SHP77 treated with DMSO at 0.1 percent for 48 hours (cell line): ENCODE data around the gene PTPRT.

Source experiments
- DNase-seq: peaks from one replicate; lab custom pipeline; 2025; lab: John Stamatoyannopoulos, UW

The PTPRT gene

DNA sequence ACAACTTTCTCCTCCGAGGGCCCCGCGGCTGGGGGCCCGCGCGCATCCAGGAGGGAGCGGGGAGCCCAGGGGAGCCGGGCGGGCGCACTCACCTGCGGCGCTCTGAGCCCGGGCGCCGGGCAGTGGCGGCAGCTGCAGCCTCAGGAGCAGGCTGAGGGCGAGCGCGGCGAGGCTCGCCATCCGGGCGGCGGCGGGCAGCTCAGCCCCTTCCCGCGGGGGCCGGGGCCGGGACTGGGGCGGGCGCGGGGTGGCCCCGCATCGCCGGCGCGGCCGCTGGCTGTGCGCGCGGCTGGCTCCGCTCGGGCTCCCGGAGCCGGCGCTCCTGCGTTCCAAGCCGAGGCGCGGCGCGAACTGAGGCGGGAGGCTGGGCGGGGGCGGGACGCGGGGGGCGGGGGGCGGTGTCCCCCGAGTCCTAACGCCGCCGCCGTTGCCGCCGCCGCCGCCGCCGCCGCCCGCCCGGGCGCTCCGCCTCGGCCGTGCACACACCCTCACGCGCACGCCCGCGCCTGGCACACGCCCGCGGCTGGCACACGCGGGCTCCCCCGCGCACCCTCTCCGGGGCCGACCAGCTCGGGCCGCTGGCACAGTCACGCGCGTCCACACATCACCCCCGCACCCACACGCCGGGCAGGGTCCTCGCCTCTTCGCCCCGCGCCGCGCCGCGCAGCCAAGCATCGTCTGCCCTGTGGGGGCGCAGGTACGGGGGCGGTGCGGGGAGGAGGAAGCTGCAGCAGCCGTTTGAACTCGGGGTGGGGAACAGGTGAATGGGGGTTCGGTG, at the start of gene PTPRT:
TSS of gene PTPRT (minus strand) at position 353 of the 778 bp plus-strand sequence. CDS start at position 180, 173 bp downstream.
- DNase-seq = no peak

DNA sequence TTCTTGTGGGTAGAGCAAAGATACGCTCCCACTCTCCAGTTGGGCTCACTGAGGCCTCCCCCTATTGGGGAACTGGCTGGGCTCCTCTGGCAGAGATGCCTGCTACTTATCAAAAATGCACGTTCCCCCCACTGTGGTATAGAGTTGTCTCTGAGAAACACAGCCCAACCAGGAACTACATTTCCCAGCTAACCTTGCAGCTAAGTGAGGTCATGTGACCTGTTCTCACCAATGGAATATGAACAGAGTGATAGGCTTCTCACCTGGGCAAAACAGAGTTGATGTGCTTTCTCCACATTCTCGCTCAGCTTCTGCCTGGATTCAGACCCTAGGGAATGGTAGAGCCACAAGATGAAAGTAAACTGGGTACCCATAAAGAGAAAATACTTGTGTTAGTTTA, 49.1 kb upstream of the PTPRT start:
- DNase-seq = no peak

DNA sequence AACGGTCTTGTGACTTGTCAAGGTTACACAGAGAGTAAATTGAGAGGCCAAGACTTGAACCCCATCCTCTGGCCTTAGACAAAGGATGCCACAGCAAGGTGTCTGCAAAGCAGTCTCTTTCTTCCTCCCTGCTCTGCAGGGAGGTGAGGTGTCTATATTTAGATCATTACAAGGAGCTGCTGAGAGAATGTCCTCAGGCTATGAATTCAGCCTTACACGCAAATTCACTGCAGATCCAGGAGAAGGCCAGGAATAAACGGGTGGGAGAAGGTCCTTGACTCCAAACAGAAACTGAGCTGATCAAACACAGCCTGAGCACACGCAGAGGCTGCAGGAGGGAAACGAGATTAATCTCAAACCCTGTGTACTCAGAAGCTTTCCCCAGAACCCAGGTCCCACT, 48.6 kb upstream of the PTPRT start:
- no peak for DNase-seq

DNA sequence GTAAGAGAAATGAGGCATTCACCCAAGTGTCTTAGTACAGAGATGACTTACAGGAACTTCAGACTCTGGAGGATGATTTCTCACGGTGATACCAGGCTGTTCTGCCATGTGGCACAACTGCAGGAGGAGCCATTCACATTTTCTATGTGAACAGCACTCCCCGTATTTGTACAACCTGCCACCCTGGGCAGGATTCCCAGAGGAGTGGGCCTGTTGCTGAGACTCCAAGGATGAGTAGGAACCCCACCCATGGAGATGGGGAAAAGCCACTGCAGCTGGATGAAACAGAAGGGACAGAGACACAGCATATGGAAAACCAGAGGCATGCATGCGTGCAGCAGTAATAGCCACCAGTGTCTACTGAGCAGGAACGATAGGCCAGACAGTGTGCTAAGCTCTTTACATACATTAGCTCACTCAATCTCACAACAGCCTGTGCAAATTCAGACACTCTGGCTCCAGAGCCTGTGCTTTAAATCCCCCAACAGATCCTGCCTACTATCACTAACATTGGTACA, 48.0 kb upstream of the PTPRT start:
- no peak for DNase-seq

DNA sequence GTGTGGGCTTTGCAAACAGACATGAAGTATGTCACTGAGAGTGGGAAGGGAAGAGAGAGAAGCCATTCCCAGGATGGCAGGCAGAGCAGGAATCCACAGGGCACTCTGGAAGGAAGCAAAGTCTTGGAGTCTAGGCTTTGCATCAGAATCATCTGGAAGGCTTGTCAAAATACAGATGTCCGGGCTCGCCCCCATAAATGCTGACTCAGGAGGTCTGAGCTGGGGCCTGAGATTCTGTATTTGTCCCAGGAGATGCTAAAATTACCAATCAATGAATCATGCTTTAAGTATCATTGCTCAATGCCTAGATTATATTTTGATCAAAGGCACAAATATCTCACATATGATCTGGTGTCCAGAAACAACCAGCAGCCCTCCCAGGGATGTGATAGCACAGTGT, 46.3 kb upstream of the PTPRT start:
- DNase-seq = no peak

DNA sequence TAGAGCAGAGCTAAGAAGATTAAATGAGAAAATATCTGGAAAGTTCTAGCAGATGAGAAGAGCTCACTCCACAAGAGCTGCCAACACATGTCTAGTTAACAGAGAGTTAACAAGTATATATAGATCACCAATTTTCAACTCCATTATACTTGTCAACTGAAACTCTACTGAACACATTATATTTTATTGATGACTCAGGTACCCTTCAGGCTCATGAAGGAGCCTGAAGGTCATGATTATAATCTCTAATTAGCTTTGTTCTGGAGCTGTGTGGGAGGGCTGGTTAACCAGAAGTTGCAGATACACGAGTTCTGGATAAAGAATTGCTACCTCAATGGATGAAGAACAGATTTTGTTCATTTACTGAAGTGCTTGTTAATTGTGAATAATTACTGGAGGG, 42.1 kb upstream of the PTPRT start:
- no peak for DNase-seq

DNA sequence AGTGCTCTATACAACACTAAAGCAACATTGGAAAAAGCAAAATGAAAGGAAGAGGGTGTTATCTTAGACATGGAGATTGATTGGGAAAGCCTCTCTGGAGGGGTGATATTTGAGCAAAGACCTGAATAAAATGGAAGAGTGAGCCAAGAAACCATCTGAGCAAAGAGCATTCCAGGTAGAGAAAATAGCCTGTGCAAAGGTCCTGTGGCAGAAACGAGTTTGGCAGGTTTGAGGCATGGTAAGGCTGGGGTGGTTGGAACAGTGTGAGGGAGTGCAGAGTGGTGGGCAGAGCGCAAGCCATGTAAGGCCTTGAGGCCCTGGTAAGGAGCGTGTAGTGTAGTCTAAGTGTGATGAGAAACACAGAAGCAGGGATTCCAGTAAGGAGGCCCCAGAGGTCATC, 40.0 kb upstream of the PTPRT start:
- DNase-seq = no peak

DNA sequence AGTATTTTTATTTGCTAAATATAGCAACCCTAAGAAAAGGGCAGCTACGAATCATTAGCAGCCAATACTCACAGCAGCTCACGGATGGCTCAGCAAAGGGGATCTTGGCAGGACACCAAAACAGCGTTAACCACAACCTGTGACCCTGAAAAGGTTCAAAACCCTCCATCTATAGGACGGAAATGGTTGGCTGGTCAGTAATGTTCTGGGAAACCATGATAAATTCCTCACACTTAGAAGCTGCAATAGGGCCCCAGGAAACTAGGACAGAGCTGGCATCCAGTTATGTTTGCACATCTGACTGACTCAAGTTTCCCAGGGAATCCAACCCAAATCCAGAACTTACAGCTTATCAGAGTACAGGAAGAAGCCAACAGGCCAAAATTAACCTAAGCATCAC, 30.9 kb upstream of the PTPRT start:
- no peak for DNase-seq

DNA sequence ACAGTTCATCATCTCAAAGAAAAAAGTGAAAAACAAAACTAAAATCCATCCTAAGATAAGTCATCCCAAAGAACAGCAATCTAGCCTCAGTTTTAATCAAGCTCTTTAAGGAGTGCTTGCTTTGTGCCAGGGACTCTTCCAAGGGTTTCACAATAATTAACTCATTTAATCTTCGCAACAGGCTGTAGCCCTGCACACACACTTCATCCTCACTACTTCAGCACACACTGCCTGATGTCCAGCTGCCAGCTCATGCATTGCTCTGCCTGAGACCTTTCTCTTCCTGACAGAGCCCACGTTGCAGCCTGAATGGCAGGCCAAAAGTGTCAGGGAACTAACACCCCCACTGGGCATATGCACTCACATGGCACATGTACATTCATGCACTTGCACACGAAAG, 21.2 kb upstream of the PTPRT start:
- DNase-seq = no peak

DNA sequence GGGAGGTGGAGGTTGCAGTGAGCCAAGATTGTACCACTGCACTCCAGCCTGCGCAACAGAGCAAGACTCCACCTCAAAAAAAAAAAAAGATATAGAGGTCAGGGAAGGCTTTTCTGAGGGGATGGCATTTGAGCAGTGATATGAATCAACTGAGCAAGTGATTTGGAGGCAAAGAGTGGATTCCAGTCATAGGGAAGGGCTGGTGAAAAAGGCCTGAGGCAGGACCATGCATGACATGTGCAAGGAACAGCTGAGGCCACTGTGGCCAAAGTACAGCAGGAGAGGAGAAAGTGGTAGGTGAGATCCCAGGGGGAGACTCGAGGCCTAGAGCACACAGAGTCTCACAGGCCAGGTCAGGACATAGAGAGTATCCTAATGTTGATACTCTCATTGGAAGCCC, 20.1 kb upstream of the PTPRT start:
- DNase-seq = no peak

DNA sequence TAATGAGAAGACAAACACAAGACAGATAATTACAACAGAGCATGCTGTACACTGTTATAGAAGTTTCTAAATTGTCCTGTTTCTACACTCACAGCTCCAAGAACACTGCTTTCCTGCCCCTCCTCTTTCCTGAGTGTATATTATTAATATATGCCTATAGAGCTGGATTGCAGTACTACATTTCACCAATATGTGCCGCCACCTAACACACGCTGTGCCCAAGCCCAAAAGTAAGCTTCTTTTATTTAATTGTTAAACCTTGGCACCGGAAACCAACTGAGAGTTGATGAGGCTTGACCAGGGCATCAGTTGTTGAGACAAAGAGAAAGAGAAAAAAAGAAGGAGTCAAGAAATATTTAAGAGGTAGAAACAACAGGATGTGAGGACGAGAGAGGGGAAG, 16.0 kb upstream of the PTPRT start:
- no peak for DNase-seq

DNA sequence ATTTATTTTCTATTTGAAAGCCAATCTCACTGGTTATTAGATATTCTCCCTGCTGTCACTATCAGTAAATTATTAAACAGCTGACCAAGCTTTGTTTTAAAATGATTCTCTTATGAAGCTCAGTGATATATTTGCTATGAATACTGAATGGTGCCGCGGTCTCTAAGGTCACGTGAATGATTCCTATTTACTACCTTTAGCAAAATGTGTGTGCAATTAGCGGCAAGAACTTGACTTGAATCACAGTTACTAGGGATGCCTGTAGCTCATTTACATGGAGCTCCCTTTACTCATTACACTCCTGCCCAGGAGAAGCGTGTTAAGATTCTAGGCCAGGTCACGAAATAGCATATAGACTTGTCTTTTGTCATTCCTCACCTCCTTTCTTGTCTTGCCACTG, 12.4 kb upstream of the PTPRT start:
- no peak for DNase-seq

DNA sequence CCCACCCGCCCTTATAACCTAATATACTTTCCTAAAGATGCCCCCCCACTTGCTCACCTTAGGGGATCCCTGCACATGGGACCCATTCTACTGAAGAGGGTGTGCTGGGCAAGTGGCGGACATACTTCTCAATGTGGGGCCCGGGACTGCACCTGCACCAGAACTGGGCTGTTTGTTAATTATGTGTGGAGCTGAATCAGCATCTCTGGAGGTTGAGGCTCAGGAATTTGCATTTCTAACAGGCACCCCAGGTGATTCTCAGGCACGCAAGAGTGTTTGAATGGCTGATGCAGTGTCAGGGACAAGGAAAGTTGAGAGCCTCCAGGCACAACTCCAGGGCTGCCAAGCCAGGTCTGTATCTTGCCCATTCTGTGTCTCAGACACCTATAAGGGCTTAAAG, 8.9 kb upstream of the PTPRT start:
- DNase-seq = no peak

DNA sequence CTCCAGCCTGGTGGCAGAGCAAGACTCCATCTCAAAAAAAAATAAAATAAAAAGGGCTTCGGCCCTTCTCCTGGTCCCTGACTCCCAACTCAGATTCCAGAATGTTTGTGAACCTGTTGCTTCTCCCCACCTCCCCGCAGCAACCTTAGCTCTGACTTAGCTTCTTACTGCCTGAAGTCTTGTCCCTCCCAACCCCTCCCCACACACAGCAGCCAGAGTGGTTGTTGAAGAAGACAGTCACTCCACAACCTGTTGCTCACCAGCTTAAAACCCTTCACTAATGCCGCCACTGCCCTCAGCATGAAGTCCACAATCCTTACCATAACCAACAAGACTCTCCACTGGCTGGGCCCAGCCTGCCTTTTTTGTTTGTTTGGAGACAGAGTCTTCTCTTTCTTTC, 6.5 kb upstream of the PTPRT start:
- no peak for DNase-seq

DNA sequence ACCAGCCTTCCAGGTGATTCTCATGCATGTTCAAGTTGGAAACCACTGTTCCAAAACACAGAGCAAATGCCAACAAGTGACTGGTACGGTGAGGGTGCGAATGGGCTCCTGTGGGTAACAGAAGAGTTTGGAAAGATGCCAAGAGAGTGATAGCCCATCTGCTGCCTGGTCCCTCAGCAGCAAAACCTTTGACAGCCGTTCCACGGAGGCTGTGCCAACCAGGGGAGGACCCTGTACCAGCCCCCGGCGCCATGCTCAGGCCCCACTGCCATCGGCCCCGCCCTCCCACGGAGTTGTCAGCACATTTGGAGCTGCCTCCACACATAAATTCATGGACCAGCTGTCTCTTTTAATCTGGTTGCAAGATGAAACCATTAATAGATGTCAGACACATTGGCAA, 4.4 kb upstream of the PTPRT start:
- no peak for DNase-seq

DNA sequence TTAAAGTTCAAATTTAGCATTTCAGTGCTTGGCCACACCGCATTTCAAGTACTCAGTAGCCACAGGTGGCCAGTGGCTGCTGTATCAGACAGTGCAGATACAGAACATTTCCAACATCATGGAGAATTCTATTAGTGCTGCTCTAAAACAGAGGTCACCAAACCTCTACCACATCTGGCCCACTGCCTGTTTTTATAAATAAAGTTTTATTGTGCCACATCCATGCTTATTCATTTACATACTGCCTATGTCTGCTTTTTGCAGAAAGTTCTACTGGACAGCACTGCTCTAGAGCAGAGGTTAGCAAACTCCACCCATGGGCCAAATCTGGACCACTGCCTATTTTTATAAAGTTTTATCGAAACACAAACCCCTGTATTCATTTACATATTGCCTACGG, 3.7 kb upstream of the PTPRT start:
- no peak for DNase-seq

DNA sequence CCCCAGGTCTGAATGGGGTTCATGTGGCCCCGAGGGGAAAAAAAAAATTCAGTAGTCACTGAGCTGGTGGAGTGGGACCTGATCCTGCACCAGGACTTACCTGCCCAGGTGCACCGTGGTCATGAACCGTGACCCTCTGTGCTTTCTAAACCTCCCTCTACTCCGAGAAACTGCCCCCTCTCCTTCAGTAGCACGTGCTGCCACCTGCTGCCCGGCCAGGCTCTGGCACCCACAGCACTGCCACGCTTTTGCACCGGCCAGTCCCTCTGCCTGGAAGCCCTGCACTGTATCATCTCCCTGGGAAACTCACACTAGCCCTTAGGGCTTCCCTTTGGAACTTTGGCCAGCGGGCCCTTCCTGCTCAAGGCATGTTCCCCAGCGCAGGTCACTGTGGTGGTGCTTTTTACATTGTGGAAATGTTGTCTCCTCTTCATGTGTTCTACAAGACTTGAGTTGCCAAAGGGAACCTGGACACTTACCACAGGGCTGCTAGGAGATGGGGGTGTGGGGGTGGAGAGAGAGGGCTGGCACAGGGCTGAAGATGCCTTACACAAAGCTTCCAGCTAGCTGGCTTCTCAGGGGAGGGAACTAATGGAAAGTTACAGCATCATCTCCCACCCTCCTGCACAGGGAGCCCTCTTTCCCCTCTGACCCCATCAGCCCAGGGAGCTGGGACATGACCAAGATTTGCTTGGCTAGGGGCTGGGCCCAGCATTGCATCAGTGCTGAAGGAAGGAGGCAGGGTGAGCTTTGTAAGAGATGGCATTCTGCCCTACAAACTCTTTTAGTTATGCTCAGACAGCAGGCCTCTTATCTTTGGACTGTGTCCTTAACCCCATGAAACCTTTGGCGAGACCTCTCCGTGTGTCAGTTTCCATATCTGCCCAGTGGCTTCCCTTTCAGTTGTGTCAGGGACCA, 2.5 kb upstream of the PTPRT start:
- no peak for DNase-seq

DNA sequence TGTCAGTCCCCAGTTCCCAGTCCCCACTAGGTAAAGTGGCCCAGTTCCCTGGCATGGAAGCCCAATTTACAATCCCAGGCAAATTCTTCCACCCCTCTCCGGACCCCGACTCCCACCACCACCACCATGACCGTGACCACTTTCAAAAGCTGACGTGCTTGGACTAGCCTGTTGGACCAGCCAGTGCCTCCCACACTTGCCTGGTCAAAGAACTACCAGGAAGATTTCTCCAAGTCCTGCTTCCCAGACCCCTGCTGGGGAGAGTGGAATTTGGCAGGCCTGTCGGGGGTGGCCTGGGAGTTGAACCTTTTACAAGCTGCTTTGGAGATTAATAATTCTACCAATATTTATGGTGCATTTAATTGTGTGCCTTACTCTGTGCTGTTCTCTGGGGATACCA, 1.4 kb upstream of the PTPRT start:
- no peak for DNase-seq

DNA sequence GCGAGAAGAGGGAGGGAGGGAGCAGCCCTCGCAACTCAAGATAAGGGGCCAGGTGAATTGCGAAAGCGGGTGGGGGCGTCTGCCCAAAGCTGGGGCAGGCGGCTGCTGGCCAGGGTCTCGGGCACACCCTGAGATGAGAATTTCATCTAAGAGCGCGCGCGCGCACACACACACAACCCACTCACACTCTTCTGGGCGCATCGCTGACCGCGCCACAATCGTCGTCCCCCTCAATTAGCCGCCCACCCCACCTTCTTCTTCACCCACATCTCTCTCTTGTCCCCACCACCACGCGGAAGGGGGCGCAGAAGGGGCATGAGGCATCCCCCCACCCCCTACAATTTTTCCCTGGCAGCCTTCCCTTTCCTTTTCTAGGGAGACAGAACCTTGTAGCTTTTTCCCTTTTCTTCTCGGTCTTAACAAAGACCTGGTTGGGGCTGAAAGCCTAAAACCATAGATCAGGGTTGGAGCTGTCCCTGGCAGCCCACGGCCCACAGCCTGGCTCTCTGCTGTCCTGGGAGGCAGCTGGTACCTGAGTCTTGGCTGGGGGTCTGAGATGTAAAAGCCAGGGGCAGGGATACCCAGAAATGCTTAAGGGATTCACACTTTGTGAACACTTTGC, 737 bp upstream of the PTPRT start:
- DNase-seq = no peak

DNA sequence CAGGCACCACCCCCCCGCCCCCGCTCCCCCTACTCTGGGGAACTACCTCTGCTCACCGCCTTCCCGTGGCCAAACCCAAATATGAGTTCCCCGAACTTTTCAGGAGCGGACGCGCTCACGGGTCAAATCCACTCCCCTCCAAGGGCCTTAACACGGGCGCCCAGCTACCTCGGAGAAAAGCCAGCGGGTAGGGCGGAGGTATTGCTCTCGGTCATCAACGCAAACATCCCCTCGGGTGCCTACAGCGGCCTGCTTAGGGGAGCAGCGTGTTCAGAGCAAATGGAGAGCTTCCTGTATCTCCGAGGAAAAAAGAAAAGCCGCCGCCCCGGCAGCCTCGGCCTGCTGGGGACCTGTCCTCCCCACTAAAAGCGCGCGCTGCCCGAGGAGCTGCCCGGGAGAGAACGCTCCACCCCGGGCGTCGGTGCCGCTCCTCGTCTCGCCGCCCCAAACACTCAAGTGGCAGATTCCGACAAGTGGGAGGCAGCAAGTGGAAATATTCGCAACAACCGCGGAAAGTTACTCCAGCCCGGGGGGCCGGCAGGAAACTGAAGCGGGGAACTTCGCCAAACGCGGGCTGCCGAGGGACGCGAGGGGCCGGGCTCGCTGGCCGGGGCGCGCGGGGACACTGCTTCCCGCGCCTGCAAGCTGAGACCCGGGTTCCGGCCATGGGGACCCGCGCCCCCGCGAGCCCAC, 699 bp downstream of the PTPRT start:
- DNase-seq = no peak

DNA sequence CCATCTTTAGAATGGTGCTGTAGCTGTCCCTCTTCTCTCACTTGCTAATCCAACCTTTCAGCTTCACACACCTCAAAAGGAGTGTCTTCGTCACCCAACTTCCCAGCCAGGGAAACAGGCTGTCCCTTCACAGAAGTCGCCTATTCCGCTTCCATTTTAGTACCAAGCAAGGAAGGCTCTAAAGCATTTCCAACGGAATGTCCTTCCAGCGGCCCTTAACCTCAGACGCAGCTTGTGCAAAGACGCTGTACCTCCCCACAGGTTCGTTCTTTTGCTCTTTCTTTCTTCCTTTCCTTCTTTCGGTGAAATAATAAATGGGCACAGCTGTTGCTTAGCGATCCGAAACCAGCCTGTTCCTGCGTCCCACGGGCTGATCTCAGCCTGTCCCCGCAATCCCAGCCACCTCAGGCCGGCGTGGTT, 1.5 kb downstream of the PTPRT start:
- DNase-seq = no peak
